ENCODE data around the gene PRIMA1. TPM values are rescaled to one million over a fixed set of nuclear protein-coding genes. Genes with fewer than 3 reads are reported as not detected.

The PRIMA1 gene
- total and polyA plus RNA-seq, 4 donors = 0.22 to 0.78 (median 0.53) TPM

DNA sequence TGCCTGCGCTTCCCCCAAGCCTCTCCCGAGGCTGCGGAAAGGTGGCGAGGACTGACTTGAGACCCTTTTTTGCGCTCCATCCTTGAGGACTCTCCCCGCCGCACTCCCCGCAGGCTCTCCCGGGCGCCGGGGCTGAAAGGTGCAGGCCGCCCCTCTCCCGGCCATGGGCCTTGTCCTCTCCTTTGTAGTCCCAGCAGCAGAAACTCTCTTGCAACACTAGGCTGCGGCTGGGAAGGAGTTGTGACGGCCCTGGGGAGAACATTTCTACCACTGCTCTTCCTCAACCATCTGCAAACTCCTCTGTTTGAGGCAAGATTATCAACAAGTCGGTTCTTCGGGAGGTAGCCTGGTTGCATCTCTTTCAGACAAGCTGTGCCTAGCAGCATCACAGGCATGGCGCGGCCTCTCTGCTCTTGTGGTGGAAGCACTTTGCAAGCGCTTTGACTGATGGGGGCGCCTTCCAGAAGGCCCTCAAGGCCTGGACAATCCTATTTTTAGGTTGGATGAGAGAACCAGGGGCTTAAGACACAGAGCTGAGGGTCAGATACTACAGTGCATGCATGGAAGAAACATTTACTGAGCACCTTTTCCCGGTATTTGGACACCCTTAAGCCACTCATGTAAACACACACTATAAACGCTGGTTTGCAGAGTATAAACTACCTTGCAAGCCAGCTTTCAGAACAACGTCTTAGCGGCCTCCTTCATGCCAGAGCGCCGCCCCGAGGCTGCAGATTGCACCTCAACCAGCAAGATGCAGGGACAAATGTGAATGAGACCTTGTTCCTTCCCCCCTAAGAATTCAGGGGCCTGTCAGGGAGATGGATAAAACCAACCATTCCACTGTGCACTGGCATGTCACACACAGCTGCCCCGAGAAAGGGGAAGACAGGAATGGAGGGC is 1.2 kb upstream of the PRIMA1 start:
- Histone ChIP-seq H3K9me3 (ENCODE audit: control insufficient read depth in 4 of 4, insufficient read depth in 3 of 4, low read length in 3 of 4) (peaks cover 0 to 9% (median 0%) of the 10 kb centered on the region in 4 donors), H3K4me1 (ENCODE audit: control insufficient read depth in 5 of 5, insufficient read depth in 5 of 5, low read length in 5 of 5) (peaks cover 0 to 17% (median 0%) of the 10 kb centered on the region in 5 donors), H3K27me3 (ENCODE audit: control insufficient read depth in 3 of 3, insufficient read depth in 3 of 3, low read length in 2 of 3) (peaks cover 25 to 39% (median 30%) of the 10 kb centered on the region in 3 donors), H3K27ac (ENCODE audit: low read depth in 1 of 2, low read length in 1 of 2) (no peak overlapping the region), H3K4me3 (no peak overlapping the region), H3K36me3 (ENCODE audit: control insufficient read depth in 4 of 4, insufficient read depth in 4 of 4, low read length in 4 of 4) (no peaks in the 10 kb centered on the region), H3K9ac (ENCODE audit: insufficient read depth in 1 of 2, low read length in 2 of 2) (no peak overlapping the region)
- WGBS, 2 donors = 23 to 27% methylated on average over 29 of the region's 29 CpGs
- DNase-seq (peak in 1 of 3 donors; percentile 4), ATAC-seq (ENCODE audit: insufficient read depth, low FRiP score) (no peak)
- TF ChIP-seq, protein P1, sequence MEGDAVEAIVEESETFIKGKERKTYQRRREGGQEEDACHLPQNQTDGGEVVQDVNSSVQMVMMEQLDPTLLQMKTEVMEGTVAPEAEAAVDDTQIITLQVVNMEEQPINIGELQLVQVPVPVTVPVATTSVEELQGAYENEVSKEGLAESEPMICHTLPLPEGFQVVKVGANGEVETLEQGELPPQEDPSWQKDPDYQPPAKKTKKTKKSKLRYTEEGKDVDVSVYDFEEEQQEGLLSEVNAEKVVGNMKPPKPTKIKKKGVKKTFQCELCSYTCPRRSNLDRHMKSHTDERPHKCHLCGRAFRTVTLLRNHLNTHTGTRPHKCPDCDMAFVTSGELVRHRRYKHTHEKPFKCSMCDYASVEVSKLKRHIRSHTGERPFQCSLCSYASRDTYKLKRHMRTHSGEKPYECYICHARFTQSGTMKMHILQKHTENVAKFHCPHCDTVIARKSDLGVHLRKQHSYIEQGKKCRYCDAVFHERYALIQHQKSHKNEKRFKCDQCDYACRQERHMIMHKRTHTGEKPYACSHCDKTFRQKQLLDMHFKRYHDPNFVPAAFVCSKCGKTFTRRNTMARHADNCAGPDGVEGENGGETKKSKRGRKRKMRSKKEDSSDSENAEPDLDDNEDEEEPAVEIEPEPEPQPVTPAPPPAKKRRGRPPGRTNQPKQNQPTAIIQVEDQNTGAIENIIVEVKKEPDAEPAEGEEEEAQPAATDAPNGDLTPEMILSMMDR (IDR thresholded peaks at IDR 0.05; ENCODE audit: control extremely low read depth, extremely low read depth) = no peak

- no peak overlapping the region for H3K4me3 ChIP-seq
- H3K9ac ChIP-seq (ENCODE audit: insufficient read depth in 1 of 2, low read length in 2 of 2) = no peak overlapping the region
- 1% methylated on average over 28 to 79 of the region's 79 CpGs for WGBS, 2 donors
- H3K27ac ChIP-seq (ENCODE audit: low read depth in 1 of 2, low read length in 1 of 2) = peak overlapping the region in 1 of 2 donors; percentile 84
- H3K36me3 ChIP-seq (ENCODE audit: control insufficient read depth in 4 of 4, insufficient read depth in 4 of 4, low read length in 4 of 4) = no peaks in the 10 kb centered on the region
- ATAC-seq (ENCODE audit: insufficient read depth, low FRiP score) = peak; percentile 38
- TF ChIP-seq, protein P1 (IDR thresholded peaks at IDR 0.05; ENCODE audit: control extremely low read depth, extremely low read depth) = no peak
- H3K27me3 ChIP-seq (ENCODE audit: control insufficient read depth in 3 of 3, insufficient read depth in 3 of 3, low read length in 2 of 3) = peaks cover 25 to 39% (median 31%) of the 10 kb centered on the region in 3 donors
- peaks cover 0 to 7% (median 0%) of the 10 kb centered on the region in 4 donors for H3K9me3 ChIP-seq (ENCODE audit: control insufficient read depth in 4 of 4, insufficient read depth in 3 of 4, low read length in 3 of 4)
- DNase-seq = peak; percentile 49 to 60 (median 56)
- H3K4me1 ChIP-seq (ENCODE audit: control insufficient read depth in 5 of 5, insufficient read depth in 5 of 5, low read length in 5 of 5) = peaks cover 0 to 17% (median 0%) of the 10 kb centered on the region in 5 donors
Observed at GRCh38 chr14:93788543-93789227, 400 bp upstream of the PRIMA1 start.

DNA sequence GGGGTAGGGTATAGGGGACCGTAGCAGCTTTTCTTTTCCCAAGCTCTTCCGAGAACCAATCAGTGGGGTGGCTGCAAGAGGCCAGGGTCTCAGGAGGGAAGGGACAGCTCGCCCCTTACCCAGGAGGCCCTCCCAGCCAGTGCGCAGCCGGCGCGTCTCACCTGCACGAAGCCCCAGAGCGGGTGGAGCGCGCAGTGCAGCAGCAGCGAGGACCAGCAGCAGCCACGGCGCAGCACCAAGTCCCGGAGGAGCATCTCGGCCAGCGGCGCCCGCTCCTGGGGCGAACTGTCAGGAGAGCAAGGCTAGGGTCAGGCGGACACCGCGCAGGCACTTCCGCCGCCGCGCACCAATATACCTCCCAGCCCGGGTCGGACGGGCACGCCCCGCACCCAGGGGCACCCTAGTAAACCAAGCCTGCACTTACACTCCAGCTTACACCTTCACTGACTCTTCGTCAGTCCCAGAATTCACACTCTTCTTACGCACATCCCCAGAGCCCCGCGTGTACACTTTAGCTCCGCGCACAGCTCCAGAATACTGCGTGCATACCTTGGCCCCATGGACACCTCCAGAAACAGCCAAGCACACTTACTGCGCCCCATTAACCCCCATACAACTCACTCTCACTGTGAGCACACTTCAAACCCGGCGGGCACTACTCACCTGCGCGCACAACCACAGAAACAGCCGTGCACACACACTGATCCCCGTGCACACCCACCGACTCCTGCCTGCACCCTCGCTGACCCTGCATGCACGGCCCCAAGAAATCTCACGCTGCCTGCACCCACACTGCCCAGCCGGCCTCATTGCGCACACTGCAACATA is 606 bp downstream of the PRIMA1 start:
- Histone ChIP-seq H3K9ac (ENCODE audit: insufficient read depth in 1 of 2, low read length in 2 of 2) (no peak overlapping the region), H3K27me3 (ENCODE audit: control insufficient read depth in 3 of 3, insufficient read depth in 3 of 3, low read length in 2 of 3) (peaks cover 25 to 42% (median 33%) of the 10 kb centered on the region in 3 donors), H3K4me1 (ENCODE audit: control insufficient read depth in 5 of 5, insufficient read depth in 5 of 5, low read length in 5 of 5) (peaks cover 0 to 17% (median 0%) of the 10 kb centered on the region in 5 donors), H3K36me3 (ENCODE audit: control insufficient read depth in 4 of 4, insufficient read depth in 4 of 4, low read length in 4 of 4) (no peaks in the 10 kb centered on the region), H3K27ac (ENCODE audit: low read depth in 1 of 2, low read length in 1 of 2) (no peak overlapping the region), H3K4me3 (peak overlapping the region; percentile 7), H3K9me3 (ENCODE audit: control insufficient read depth in 4 of 4, insufficient read depth in 3 of 4, low read length in 3 of 4) (peaks cover 0 to 7% (median 0%) of the 10 kb centered on the region in 4 donors)
- WGBS, 2 donors = 6 to 11% methylated on average over 51 to 52 of the region's 52 CpGs
- TF ChIP-seq, protein P1 (IDR thresholded peaks at IDR 0.05; ENCODE audit: control extremely low read depth, extremely low read depth) = no peak
- ATAC-seq (ENCODE audit: insufficient read depth, low FRiP score) (no peak), DNase-seq (no peak)

All from lung (tissue), 12 donors.